K562 (cell line): ENCODE results near the gene KRT31. TPM values are rescaled to one million over a fixed set of nuclear protein-coding genes. Genes with fewer than 3 reads are reported as not detected.

Experiments used
- ATAC-seq: fragments of 200-7000 bp; cut with Tn5 transposase; 3 replicates; pipeline ENCODE4 v1.9.1; 2020; ENCODE audit warnings: moderate library complexity
- BruUV-seq: library from RNA; stranded (reverse); fragments of 400-500 nt; replicated peaks from 2 replicates; lab custom pipeline; 2021; lab: Mats Ljungman, UMichigan
- CTCF ChIA-PET: fragments of 300-600 bp; formaldehyde crosslinking; extraction: SDS; loops from one replicate; lab custom pipeline; 2021; ENCODE audit warnings: low intra/inter-chr PET ratio; lab: Yijun Ruan, JAX
- POLR2A ChIA-PET: fragments of 300-600, 350-650 bp; sonication (Branson Sonifier 250); formaldehyde crosslinking; extraction: SDS; loops from one replicate; lab custom pipeline; 2021; ENCODE audit warnings: antibody characterized with exemption, inconsistent platforms; lab: Yijun Ruan, JAX
- DNase-seq, 4 experiments: peaks; one replicate each; pipeline versions ENCODE4 v3.0.0 to v3.0.0-alpha.2; 2011 to 2018; ENCODE audit warnings: low spot score in 3 of 4, mixed read lengths in 3 of 4; ENCODE audit errors: extremely low read depth in 1 of 4
- FAIRE-seq: peaks from 2 replicates; lab custom pipeline; 2011; peaks lifted over from hg19 to GRCh38; lab: Jason Lieb, UNC
- H2AFZ ChIP-seq: 2 replicates; pipeline ENCODE4 v1.6.0; 2011; ENCODE audit warnings: low read depth, low read length, control low read depth, inconsistent platforms
- H3K27ac ChIP-seq: fragments of 200-600 bp; 3 replicates; pipeline ENCODE4 v1.8.0; 2011; ENCODE audit warnings: low read depth, mild to moderate bottlenecking, control low read depth, inconsistent platforms, low read length, moderate library complexity, mixed read lengths; ENCODE audit errors: extremely low read depth
- H3K27me3 ChIP-seq, 2 experiments: fragments of 300-600 bp in 1 of 2; 2 replicates in 1 of 2; 3 replicates in 1 of 2; pipeline versions ENCODE4 v1.6.0 to v1.8.0; 2011; ENCODE audit warnings: inconsistent platforms in 2 of 2, low read length in 2 of 2, mild to moderate bottlenecking in 1 of 2, mixed read lengths in 1 of 2, moderate library complexity in 1 of 2; ENCODE audit not compliant: control insufficient read depth in 2 of 2, insufficient read depth in 2 of 2
- H3K36me3 ChIP-seq: fragments of 300-600 bp; 3 replicates; pipeline ENCODE4 v1.8.0; 2011; ENCODE audit warnings: mild to moderate bottlenecking, low read length, inconsistent platforms; ENCODE audit not compliant: control insufficient read depth, insufficient read depth
- H3K4me1 ChIP-seq, 2 experiments: fragments of 200-600 bp in 1 of 2; replicated peaks in 1 of 2; 2 replicates in 1 of 2; 3 replicates in 1 of 2; pipeline versions ENCODE4 v1.5.1 to v1.8.0; 2011; ENCODE audit warnings: inconsistent platforms in 2 of 2, low read length in 2 of 2, mild to moderate bottlenecking in 1 of 2, mixed read lengths in 1 of 2, moderate library complexity in 1 of 2; ENCODE audit not compliant: control insufficient read depth in 2 of 2, insufficient read depth in 2 of 2
- H3K4me2 ChIP-seq: 2 replicates; pipeline ENCODE4 v1.6.1; 2011; ENCODE audit warnings: low read length, control low read depth, inconsistent platforms, mixed read lengths; ENCODE audit not compliant: insufficient read depth
- H3K4me3 ChIP-seq: fragments of 200-600 bp; sonication (generic), shearing (Covaris generic); 2 replicates; pipeline ENCODE4 v1.5.1; 2016; ENCODE audit warnings: control low read depth, inconsistent platforms
- H3K79me2 ChIP-seq: fragments of 200-600 bp; 3 replicates; pipeline ENCODE4 v1.8.0; 2011; ENCODE audit warnings: low read length, inconsistent platforms; ENCODE audit not compliant: control insufficient read depth, insufficient read depth
- H3K9ac ChIP-seq, 2 experiments: 2 replicates each; pipeline versions ENCODE4 v1.6.0 to v1.6.1; 2011; ENCODE audit warnings: low read depth in 2 of 2, low read length in 2 of 2, control low read depth in 1 of 2, inconsistent platforms in 1 of 2, mild to moderate bottlenecking in 1 of 2, mixed read lengths in 1 of 2; ENCODE audit not compliant: insufficient read depth in 1 of 2
- H3K9me1 ChIP-seq: one replicate; pipeline ENCODE4 v1.6.0; 2011; ENCODE audit warnings: inconsistent platforms, mild to moderate bottlenecking, low read length, moderate library complexity; ENCODE audit not compliant: control insufficient read depth, insufficient read depth
- H3K9me3 ChIP-seq: replicated peaks from 2 replicates; pipeline ENCODE4 v1.5.1; 2011; ENCODE audit warnings: low read depth, low read length, inconsistent platforms; ENCODE audit not compliant: control insufficient read depth, insufficient read depth
- H4K20me1 ChIP-seq: replicated peaks from 2 replicates; pipeline ENCODE4 v1.6.1; 2011; ENCODE audit warnings: low read length, inconsistent platforms, mixed read lengths; ENCODE audit not compliant: control insufficient read depth, insufficient read depth
- BACH1 ChIP-seq: fragments of 200-800 bp; sonication (Bioruptor generic); IDR thresholded peaks from 2 replicates; pipeline ENCODE4 v1.6.1; 2016; ENCODE audit warnings: missing genetic modification characterization, missing compliant biosample characterization
- CXXC5 ChIP-seq: fragments of 250-450 bp; sonication (Bioruptor Pico); IDR thresholded peaks from 2 replicates; pipeline ENCODE4 v1.8.0; 2022; ENCODE audit warnings: inconsistent platforms, mild to moderate bottlenecking, moderate library complexity
- GTF2F1 ChIP-seq: IDR thresholded peaks from 2 replicates; pipeline ENCODE4 v1.6.1; 2011; ENCODE audit warnings: low read depth, low read length, improper control_type of control experiment
- HDGF ChIP-seq: fragments of 450-650 bp; IDR thresholded peaks from 2 replicates; pipeline ENCODE4 v1.6.1; 2016
- KLF10 ChIP-seq: fragments of 250-450 bp; sonication (Bioruptor Pico); IDR thresholded peaks from 2 replicates; pipeline ENCODE4 v1.6.1; 2021; ENCODE audit warnings: matching md5 sums
- KLF6 ChIP-seq: fragments of 250-450 bp; sonication (Bioruptor Pico); IDR thresholded peaks from 2 replicates; pipeline ENCODE4 v1.4.0; 2020; ENCODE audit warnings: mild to moderate bottlenecking, moderate library complexity, borderline replicate concordance
- MAX ChIP-seq: sonication (generic); formaldehyde crosslinking; IDR thresholded peaks from 2 replicates; pipeline ENCODE4 v1.9.0; 2022; ENCODE audit warnings: mild to moderate bottlenecking, missing genetic modification reagents
- NRF1 ChIP-seq, 2 experiments: fragments of 450-650 bp; IDR thresholded peaks in 1 of 2; conservative IDR thresholded peaks in 1 of 2; 2 replicates each; pipeline ENCODE4 v1.6.1; 2014; ENCODE audit warnings: mild to moderate bottlenecking in 2 of 2
- PHB2 ChIP-seq: fragments of 450-650 bp; IDR thresholded peaks from 2 replicates; pipeline ENCODE4 v1.6.1; 2017; ENCODE audit warnings: low read depth
- PHF20 ChIP-seq: fragments of 450-650 bp; IDR thresholded peaks from 2 replicates; pipeline ENCODE4 v1.6.1; 2018; ENCODE audit not compliant: partially characterized antibody
- RBFOX2 ChIP-seq: fragments of 200-400 bp; formaldehyde crosslinking; IDR thresholded peaks from 2 replicates; pipeline ENCODE4 v1.6.1; 2017; ENCODE audit warnings: low read depth, mild to moderate bottlenecking, low read length, moderate library complexity
- ZNF780A ChIP-seq: fragments of 250-450 bp; sonication (Bioruptor Pico); IDR thresholded peaks from 2 replicates; pipeline ENCODE4 v1.5.0; 2021; ENCODE audit warnings: mild to moderate bottlenecking
- WGBS: fragments of 100-300 bp; shearing (Covaris generic); methylation state at CpG from one replicate; pipeline ENCODE4 v1.1.6; 2016; ENCODE audit warnings: low coverage, mixed read lengths; ENCODE audit not compliant: insufficient coverage; ENCODE audit errors: missing lambda C conversion rate; 5-methylcytosine and 5-hydroxymethylcytosine counted together
- in situ Hi-C: fragments of 300-500 bp; cut with MboI; formaldehyde crosslinking; loops from 4 replicates; pipeline ENCODE4 v1.15.0; 2018; ENCODE audit warnings: inconsistent platforms, mixed read lengths
- intact Hi-C: fragments of 100-400 bp; cut with micrococcal nuclease; formaldehyde crosslinking; loops from 2 replicates; pipeline ENCODE4 v1.14.2; 2022
- polyA plus RNA-seq, 8 experiments: library from polyadenylated mRNA; depleted of rRNA in 4 of 8; stranded (reverse) in 5 of 8; unstranded in 3 of 8; fragments of >200 nt; fragmentation: Nextera tagmentation in 2 of 8; fragmentation: Illumina TruSeq in 1 of 8; extraction: Ambion mirVana in 2 of 8; extraction: Trizol in 1 of 8; gene quantifications; 2 replicates each; pipeline versions ENCODE4 v1.2.1 to v1.2.3, GENCODE V29; 2011 to 2014; ENCODE audit warnings: inconsistent platforms in 1 of 8, missing spikeins in 1 of 8
- total RNA-seq, 7 experiments: library from RNA; depleted of rRNA in 6 of 7; stranded (reverse); fragments of >200 nt in 6 of 7; fragmentation: Illumina TruSeq in 2 of 7; extraction: Trizol in 2 of 7; gene quantifications; 2 replicates each; pipeline versions ENCODE4 v1.2.1 to v1.2.3, GENCODE V29; 2011 to 2021; ENCODE audit warnings: low replicate concordance in 1 of 7
- TF ChIP-seq, protein P1 (sequence below), 2 experiments: fragments of 450-650 bp in 1 of 2; sonication (generic) in 1 of 2; formaldehyde crosslinking in 1 of 2; IDR thresholded peaks; 2 replicates each; pipeline versions ENCODE4 v1.7.1 to v1.9.0; 2016 to 2022; ENCODE audit warnings: inconsistent platforms in 1 of 2, mild to moderate bottlenecking in 1 of 2, missing genetic modification reagents in 1 of 2
- TF ChIP-seq, protein P2 (sequence below): fragments of 250-450 bp; sonication (Bioruptor Pico); IDR thresholded peaks from 2 replicates; pipeline ENCODE4 v1.8.0; 2022; ENCODE audit warnings: moderate library complexity, mild to moderate bottlenecking, inconsistent platforms

The KRT31 gene
- total and polyA plus RNA-seq, 9 of the 15 experiments (the other 6 are each of a cell fraction or from before 2014, with no cell fraction given): not detected

DNA sequence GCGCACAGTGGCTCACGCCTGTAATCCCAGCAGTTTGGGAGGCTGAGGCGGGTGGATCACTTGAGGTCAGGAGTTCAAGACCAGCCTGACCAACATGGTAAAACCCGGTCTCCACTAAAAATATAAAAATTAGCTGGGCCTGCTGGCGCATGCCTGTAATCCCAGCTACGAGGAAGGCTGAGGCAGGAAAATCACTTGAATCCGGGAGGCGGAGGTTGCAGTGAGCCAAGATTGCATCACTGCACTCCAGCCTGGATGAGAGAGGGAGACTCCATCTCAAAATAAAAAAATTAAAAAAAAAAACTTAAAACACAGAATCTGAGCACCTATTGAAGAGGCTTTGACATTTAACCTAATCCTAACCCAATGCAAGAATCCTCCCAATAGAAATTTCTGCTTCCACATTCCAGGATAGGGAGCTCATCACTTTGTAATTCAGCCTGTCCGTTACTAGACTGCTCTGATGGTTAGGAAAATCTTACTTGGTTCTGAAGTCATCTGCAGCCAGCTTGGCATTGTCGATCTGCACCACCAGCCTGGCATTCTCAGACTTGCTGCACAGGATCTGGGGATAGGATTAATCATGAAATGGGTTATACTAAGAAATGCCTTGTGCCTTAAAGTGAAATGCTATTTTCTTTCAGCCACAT, 29.9 kb downstream of the KRT31 start:
- ATAC-seq (no peak), DNase-seq (no peak), FAIRE-seq (no peak)
- Histone ChIP-seq H3K27ac (no peak overlapping the region), H3K4me1 (no peaks in the 10 kb centered on the region), H3K9me1 (no peaks in the 10 kb centered on the region), H3K9ac (no peak overlapping the region), H3K27me3 (peaks cover 5 to 6% of the 10 kb centered on the region in 2 experiments; a peak in 2 of 5 replicates), H3K4me3 (no peak overlapping the region), H3K79me2 (no peaks in the 10 kb centered on the region), H4K20me1 (no peaks in the 10 kb centered on the region), H3K4me2 (no peak overlapping the region), H2AFZ (no peak overlapping the region), H3K36me3 (no peaks in the 10 kb centered on the region), H3K9me3 (no peaks in the 10 kb centered on the region)
- WGBS: 2% methylated on average over 9 of the region's 10 CpGs
- ChIA-PET CTCF (no interaction called here), POLR2A (interaction anchor here (1.8 kb wide), 1 partner anchor 10 kb away, joined by 3 read pairs; no protein-coding TSS in a partner anchor)
- in situ Hi-C loops (no loop called here), intact Hi-C loops (no loop called here)
- no TSS peak for BruUV-seq
- TF ChIP-seq ZNF780A (CRISPR knock-in tag) (no peak), CXXC5 (CRISPR knock-in tag) (no peak), GTF2F1 (no peak), HDGF (no peak), PHF20 (no peak), RBFOX2 (no peak), MAX (CRISPR knock-in tag) (no peak), BACH1 (tag) (no peak), KLF6 (no peak), NRF1 (conservative IDR thresholded peaks at IDR 0.05 in 1 of 2, IDR thresholded peaks at IDR 0.05 in 1 of 2) (no peak), PHB2 (no peak), KLF10 (CRISPR knock-in tag) (no peak)
- TF ChIP-seq, protein P1, sequence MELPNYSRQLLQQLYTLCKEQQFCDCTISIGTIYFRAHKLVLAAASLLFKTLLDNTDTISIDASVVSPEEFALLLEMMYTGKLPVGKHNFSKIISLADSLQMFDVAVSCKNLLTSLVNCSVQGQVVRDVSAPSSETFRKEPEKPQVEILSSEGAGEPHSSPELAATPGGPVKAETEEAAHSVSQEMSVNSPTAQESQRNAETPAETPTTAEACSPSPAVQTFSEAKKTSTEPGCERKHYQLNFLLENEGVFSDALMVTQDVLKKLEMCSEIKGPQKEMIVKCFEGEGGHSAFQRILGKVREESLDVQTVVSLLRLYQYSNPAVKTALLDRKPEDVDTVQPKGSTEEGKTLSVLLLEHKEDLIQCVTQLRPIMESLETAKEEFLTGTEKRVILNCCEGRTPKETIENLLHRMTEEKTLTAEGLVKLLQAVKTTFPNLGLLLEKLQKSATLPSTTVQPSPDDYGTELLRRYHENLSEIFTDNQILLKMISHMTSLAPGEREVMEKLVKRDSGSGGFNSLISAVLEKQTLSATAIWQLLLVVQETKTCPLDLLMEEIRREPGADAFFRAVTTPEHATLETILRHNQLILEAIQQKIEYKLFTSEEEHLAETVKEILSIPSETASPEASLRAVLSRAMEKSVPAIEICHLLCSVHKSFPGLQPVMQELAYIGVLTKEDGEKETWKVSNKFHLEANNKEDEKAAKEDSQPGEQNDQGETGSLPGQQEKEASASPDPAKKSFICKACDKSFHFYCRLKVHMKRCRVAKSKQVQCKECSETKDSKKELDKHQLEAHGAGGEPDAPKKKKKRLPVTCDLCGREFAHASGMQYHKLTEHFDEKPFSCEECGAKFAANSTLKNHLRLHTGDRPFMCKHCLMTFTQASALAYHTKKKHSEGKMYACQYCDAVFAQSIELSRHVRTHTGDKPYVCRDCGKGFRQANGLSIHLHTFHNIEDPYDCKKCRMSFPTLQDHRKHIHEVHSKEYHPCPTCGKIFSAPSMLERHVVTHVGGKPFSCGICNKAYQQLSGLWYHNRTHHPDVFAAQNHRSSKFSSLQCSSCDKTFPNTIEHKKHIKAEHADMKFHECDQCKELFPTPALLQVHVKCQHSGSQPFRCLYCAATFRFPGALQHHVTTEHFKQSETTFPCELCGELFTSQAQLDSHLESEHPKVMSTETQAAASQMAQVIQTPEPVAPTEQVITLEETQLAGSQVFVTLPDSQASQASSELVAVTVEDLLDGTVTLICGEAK (IDR thresholded peaks at IDR 0.05): no peak
- TF ChIP-seq, protein P1 (CRISPR knock-in tag; IDR thresholded peaks at IDR 0.05): no peak
- TF ChIP-seq, protein P2, sequence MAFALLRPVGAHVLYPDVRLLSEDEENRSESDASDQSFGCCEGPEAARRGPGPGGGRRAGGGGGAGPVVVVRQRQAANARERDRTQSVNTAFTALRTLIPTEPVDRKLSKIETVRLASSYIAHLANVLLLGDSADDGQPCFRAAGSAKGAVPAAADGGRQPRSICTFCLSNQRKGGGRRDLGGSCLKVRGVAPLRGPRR (CRISPR knock-in tag): no peak
